GM18867 (cell line): ENCODE measurements around the gene CLHC1.
A peak's percentile ranks its signal among the peaks of the same experiment; 100 is the strongest.
"Not testable (repeated sequence)": the region's sequence is repeated elsewhere in the genome, so short reads cannot be mapped to it uniquely, and the experiment has no call there.

Experiments
- ATAC-seq: cut with Tn5 transposase; IDR thresholded peaks from one replicate; pipeline ENCODE4 v1.9.1; 2021; ENCODE audit warnings: mild to moderate bottlenecking, moderate library complexity; ENCODE audit not compliant: unreplicated experiment

CLHC1 gene

GRCh38 chr2:55232084-55232862 lies at the start of gene CLHC1, which contains the start of gene RPS27A:
Gene CLHC1 (minus strand): TSS chr2:55232293. CDS start chr2:55222411, 9,882 bp downstream.
Gene RPS27A (plus strand): TSS chr2:55232688. CDS start chr2:55232825, 137 bp downstream.
- ATAC-seq = peak; percentile 88

GRCh38 chr2:55280851-55281546 lies 48.9 kb upstream of the CLHC1 start:
- ATAC-seq = not testable (repeated sequence)

GRCh38 chr2:55279859-55280424 lies 47.8 kb upstream of the CLHC1 start:
- ATAC-seq = not testable (repeated sequence)

GRCh38 chr2:55279214-55279835 lies 47.2 kb upstream of the CLHC1 start:
- not testable (repeated sequence) for ATAC-seq

GRCh38 chr2:55277310-55277709 lies 45.2 kb upstream of the CLHC1 start:
- ATAC-seq = no peak

- ATAC-seq = not testable (repeated sequence)
Measured at GRCh38 chr2:55274346-55274745, 42.3 kb upstream of the CLHC1 start.

GRCh38 chr2:55269645-55269990 lies 37.5 kb upstream of the CLHC1 start:
- no peak for ATAC-seq

- ATAC-seq = peak; percentile 93
Measured at GRCh38 chr2:55268907-55269644, 37.0 kb upstream of the CLHC1 start, which contains the start of gene MTIF2. Gene MTIF2 (minus strand): TSS chr2:55269231. CDS start chr2:55263858, 5,373 bp downstream.

- peak; percentile 2 for ATAC-seq
Measured at GRCh38 chr2:55268288-55268906, 36.3 kb upstream of the CLHC1 start.

GRCh38 chr2:55259586-55259985 lies 27.5 kb upstream of the CLHC1 start:
- not testable (repeated sequence) for ATAC-seq

- no peak for ATAC-seq
Measured at GRCh38 chr2:55252832-55253231, 20.7 kb upstream of the CLHC1 start.

GRCh38 chr2:55247025-55247424 lies 14.9 kb upstream of the CLHC1 start:
- ATAC-seq = no peak

GRCh38 chr2:55245411-55245810 lies 13.3 kb upstream of the CLHC1 start:
- no peak for ATAC-seq

- no peak for ATAC-seq
Measured at GRCh38 chr2:55242617-55243016, 10.5 kb upstream of the CLHC1 start.

GRCh38 chr2:55241582-55241981 lies 9.5 kb upstream of the CLHC1 start:
- ATAC-seq = not testable (repeated sequence)

GRCh38 chr2:55239656-55240222 lies 7.6 kb upstream of the CLHC1 start:
- ATAC-seq = no peak

GRCh38 chr2:55236992-55237543 lies 5.0 kb upstream of the CLHC1 start:
- no peak for ATAC-seq

GRCh38 chr2:55235724-55236538 lies 3.8 kb upstream of the CLHC1 start:
- ATAC-seq = no peak

- ATAC-seq = no peak
Measured at GRCh38 chr2:55233658-55233940, 1.5 kb upstream of the CLHC1 start.
